C1 segment of cervical spinal cord (tissue), 14 donors: ENCODE data around the gene DKK1.

Experiments
- DNase-seq, 14 donors: peaks; one replicate each; lab custom pipeline; 2025; lab: John Stamatoyannopoulos, UW

Gene DKK1

DNA sequence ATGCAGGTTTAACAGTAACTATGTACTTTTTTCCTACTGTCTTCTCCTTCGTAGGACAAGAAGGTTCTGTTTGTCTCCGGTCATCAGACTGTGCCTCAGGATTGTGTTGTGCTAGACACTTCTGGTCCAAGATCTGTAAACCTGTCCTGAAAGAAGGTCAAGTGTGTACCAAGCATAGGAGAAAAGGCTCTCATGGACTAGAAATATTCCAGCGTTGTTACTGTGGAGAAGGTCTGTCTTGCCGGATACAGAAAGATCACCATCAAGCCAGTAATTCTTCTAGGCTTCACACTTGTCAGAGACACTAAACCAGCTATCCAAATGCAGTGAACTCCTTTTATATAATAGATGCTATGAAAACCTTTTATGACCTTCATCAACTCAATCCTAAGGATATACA, 2.4 kb downstream of the DKK1 start:
- DNase-seq: no peak

GRCh38 chr10:52318136-52318701, 4.1 kb downstream of the DKK1 start:
- DNase-seq: no peak

DNA sequence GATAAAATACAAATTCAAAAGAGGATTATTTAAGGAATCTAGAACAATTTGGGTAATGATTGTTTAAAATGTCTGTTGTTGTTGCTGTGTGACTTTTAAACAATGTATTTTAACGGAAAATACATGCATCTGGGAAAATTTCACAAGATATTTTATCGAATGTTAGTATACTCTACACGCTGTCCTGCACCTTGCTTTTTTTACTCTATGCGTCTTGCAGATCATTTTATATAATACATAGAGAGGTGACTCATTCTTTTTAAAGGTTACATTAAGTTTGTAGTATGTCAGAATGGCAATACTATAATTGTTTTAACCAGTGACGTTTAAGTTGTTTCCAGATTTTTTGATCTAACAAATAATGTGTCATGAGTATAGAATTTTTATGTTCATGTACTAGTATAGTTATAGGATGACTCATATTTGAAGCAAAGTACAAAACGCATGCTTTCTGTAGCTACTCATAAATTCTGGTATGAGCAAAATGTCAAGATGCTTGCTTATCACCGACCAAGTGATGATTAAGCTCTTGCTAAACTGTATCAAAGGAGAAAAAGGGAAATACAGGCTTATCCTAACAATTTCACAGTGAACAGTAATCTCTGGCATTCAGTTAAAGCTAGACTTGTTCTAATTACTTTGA, 4.9 kb downstream of the DKK1 start:
- DNase-seq: no peak

DNA sequence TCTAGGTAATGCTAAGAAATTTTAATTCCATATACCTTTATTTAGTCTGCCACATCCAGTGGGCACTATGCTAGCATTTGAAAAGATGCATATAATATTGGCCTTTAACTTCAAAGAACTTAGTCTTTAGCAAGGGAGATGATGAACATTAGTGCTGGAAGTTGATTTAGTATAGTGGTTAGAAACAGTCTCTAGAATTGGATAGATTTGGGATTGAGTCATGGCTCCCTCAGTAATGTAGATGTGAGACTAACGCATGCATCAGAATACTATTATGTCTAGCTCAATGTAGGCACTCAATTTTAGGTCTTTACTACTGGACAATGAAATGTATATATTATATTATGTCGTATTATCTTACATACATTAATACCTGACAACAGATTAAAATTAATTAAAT, 5.8 kb downstream of the DKK1 start:
- no peak for DNase-seq

GRCh38 chr10:52322323-52322722, 8.2 kb downstream of the DKK1 start:
- no peak for DNase-seq

DNA sequence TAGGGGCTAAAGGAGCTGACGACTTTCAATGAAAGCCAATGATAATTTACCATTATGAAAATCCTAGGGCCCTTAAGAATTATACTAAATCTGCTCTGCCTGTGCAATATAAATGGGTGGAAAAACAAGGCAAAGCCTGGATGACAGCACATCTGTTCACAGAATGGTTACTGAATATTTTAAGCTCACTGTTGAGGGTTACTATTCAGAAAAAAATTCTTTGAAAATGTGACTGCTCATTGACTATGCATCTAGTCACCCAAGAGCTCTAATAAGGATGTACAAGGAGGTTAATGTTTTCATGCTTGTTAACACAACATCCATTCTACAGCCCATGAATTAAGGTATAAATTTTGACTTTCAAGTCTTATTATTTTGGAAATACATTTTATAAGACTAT, 8.9 kb downstream of the DKK1 start:
- DNase-seq: no peak

- no peak for DNase-seq
Measured at GRCh38 chr10:52326382-52326781, 12.3 kb downstream of the DKK1 start.

GRCh38 chr10:52331638-52332364, 17.7 kb downstream of the DKK1 start:
- DNase-seq: no peak

DNA sequence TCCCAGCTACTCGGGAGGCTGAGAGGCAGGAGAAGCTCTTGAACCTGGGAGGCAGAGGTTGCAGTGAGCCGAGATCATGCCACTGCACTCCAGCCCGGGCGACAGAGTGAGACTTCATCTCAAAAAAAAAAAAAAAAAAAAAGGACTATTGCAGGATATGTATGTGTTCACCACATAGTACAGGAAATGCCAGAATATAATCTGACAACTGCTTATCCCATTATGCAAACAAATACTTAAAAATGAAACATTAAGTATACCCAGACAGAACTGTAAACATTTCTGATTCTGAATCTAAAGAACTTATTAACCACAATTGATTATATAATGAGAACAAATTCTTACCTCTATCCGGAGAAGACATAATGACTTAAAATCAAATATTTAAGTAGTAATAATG, 18.7 kb downstream of the DKK1 start:
- DNase-seq: no peak

GRCh38 chr10:52334595-52334994, 20.5 kb downstream of the DKK1 start:
- no peak for DNase-seq

DNA sequence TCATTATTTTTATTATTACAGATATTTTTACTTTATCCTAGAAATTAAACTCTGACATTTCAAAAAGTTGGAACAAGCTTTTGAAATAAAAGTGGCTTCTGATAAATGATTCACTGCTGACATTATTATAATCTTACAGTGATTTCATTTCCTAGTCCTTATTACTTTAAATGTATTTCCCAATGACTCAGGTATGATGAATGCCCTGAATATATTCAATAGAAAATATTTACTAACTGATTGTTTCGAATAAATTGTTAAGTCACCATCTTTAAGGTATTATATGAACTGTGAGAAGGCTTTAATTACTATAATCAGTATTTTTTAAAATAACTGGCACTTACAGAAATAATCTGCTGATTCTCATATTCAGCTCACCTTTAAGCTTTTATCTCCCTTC, 21.6 kb downstream of the DKK1 start:
- no peak for DNase-seq

DNA sequence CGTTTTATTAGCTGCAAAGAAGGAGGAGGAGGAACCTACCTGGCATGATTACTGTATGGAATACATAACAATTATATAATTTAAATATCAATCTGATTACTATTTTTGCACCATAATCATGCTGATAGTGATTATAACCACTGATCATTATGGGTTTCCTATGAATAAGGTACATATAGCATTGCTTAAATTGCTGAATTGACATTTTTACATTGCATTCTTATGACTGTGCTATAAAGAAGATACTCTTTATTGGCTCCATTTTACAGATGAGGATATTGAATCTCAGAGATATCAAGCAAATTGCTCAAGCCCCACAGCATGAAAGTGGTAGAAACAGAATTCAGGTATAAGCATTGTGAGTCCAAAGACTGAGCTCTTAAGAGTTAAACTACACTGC, 23.1 kb downstream of the DKK1 start:
- no peak for DNase-seq

GRCh38 chr10:52343439-52343838, 29.4 kb downstream of the DKK1 start:
- no peak for DNase-seq

- no peak for DNase-seq
Measured at GRCh38 chr10:52346394-52347326, 32.6 kb downstream of the DKK1 start.

DNA sequence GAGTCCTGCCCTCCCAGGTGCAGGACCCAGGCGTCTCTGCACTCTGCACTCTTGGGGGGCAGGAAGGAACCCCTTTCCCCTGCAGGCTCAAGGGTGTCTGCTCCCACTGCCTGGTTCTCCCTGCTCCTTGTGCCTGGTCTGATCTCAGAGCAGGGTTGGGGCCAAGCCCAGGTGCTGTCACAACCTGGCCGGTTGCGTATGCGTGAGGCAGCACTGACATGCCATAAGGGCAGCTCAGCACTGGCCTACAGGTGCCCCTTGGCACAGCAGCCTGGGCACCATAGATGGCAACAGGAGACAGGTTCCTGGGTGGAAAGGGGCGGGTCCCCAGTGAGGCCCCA, 33.2 kb downstream of the DKK1 start:
- DNase-seq: no peak

GRCh38 chr10:52348037-52348564, 34.0 kb downstream of the DKK1 start:
- DNase-seq: no peak

GRCh38 chr10:52351914-52352330, 37.8 kb downstream of the DKK1 start:
- no peak for DNase-seq

GRCh38 chr10:52353205-52353604, 39.1 kb downstream of the DKK1 start:
- no peak for DNase-seq

GRCh38 chr10:52353960-52354394, 39.9 kb downstream of the DKK1 start:
- DNase-seq: no peak

DNA sequence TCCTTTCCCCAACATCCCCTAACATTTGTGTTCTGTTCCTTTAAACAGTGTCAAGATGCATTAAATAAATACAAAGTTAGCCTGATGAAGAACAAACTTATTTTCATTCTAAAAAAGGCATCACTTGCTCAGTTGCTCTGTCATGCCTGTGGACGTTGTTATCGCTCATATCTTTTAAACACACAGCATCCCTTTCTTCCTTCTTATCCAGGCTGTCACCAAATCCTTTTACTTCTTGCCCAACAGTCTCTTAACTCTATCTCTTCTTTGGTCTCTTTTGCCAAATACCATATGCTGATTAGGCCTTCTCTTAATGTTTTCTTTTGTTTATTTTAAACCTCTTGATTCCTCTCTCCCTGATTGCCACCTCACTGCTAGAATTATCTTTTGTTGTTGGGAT, 43.9 kb downstream of the DKK1 start:
- no peak for DNase-seq

GRCh38 chr10:52359441-52359840, 45.4 kb downstream of the DKK1 start:
- DNase-seq: no peak
